Body of pancreas (tissue), 4 donors: ENCODE data around the gene DNAH2.

Experiments
- CTCF ChIP-seq, 7 experiments: fragments of 450-650 bp in 4 of 7; fragments of 200-600 bp in 3 of 7; sonication (generic) in 3 of 7; IDR thresholded peaks; one replicate each; pipeline ENCODE4 v1.5.1; 2016 to 2019; ENCODE audit warnings: antibody characterized with exemption in 7 of 7
- POLR2A ChIP-seq, 3 donors: fragments of 450-650 bp; IDR thresholded peaks; one replicate each; pipeline ENCODE4 v1.6.1; 2016; ENCODE audit warnings: antibody characterized with exemption in 3 of 3, mild to moderate bottlenecking in 2 of 3

GRCh38 chr17:7854078-7854777, 136.7 kb downstream of the DNAH2 start:
- TF ChIP-seq POLR2A (IDR thresholded peaks at IDR 0.05) (no peak), CTCF (IDR thresholded peaks at IDR 0.05) (no peak)
